DOHH2 (cell line): ENCODE results near the gene TBCD.

ENCODE experiments used
- CTCF ChIP-seq: fragments of 200-600 bp; sonication (generic); IDR thresholded peaks from one replicate; pipeline ENCODE4 v1.5.1; 2014; ENCODE audit warnings: antibody characterized with exemption, mild to moderate bottlenecking, low read depth, low read length; ENCODE audit not compliant: poor library complexity, severe bottlenecking
- EZH2phosphoT487 ChIP-seq: fragments of 200-600 bp; sonication (generic); IDR thresholded peaks from 2 replicates; pipeline ENCODE4 v1.6.1; 2017; ENCODE audit warnings: borderline replicate concordance, mild to moderate bottlenecking, antibody characterized with exemption, low read length, moderate library complexity, mixed read lengths

- TF ChIP-seq CTCF (no peak), EZH2phosphoT487 (no peak)
Observed at GRCh38 chr17:82789806-82790205, 37.9 kb downstream of the TBCD start.
